MV-4-11 (cell line): Measurements from ENCODE around the gene HOXA7.

Experiments used
- DNase-seq: peaks from one replicate; lab custom pipeline; 2025; lab: John Stamatoyannopoulos, UW

The HOXA7 gene

GRCh38 chr7:27156508-27156898, at the start of gene HOXA7:
HOXA7 (minus strand) TSS chr7:27156675; CDS start chr7:27156545, 130 bp downstream.
- no peak for DNase-seq

DNA sequence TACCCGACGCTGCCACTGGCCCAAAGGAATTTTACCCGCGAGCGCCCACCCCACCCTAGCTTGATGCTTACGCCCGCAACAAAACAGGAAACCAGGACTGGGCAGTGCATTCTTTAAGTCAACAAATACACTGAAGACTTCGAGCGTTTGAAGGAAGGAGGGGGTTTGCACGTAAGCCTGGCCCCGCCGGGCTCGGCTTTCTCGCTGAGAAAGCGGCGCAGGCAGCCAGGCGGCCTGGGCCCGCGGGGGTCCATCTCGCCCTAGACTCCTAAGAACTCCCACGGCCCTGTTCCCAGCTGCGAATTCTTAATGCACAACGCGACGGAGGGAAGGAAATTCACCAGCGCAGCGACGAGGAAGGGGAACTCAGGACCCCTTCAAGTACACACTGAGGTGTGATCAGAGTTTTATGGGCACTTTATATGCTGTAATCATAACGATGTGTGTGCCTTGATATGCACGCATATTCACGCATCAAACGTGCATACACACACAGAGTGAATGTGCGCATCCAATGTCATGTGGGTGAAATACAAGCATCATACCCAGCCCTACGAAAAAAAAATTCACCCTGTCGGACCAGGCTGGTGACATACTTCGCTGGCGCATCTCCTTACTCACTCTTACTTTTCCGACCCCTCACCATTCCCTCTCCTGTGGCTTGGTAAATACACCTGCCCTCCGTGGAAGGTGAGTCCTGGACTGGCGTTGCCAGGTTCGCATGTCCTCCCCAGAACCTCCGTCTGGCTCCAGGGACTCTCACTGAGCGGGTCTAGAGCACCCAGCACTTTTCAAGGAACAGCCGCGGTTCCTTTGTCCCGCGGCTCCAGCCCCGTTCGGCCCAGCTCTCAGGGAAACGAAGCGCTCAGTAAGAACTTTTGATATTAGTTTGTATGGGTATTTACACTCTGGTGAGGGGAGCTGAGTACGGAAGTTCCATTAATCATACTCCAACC, 49.1 kb upstream of the HOXA7 start:
- no peak for DNase-seq

DNA sequence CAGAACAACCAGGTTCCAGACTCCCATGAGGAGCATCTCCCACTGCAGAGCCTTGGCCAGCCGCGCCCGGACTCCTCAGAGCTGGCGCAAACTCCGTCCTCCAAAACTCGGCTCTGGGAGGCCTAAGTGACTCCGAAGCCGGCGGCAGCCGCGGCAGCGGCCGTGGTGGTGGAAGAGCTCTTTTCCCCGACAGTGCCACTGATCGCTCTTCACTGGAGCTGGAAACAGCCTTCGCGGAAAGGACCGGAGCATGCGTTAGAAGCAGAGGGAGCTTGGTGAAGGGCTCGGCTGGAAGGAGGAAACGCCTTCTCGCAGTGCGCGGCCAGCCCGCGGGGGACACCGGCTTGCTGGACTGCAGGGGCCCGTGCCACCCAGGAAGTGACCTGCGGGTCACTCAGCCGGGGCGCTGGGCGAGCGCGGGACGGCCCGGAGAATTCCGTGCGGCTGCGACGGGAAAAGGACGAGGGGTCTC, 48.4 kb upstream of the HOXA7 start:
- DNase-seq, result no peak

DNA sequence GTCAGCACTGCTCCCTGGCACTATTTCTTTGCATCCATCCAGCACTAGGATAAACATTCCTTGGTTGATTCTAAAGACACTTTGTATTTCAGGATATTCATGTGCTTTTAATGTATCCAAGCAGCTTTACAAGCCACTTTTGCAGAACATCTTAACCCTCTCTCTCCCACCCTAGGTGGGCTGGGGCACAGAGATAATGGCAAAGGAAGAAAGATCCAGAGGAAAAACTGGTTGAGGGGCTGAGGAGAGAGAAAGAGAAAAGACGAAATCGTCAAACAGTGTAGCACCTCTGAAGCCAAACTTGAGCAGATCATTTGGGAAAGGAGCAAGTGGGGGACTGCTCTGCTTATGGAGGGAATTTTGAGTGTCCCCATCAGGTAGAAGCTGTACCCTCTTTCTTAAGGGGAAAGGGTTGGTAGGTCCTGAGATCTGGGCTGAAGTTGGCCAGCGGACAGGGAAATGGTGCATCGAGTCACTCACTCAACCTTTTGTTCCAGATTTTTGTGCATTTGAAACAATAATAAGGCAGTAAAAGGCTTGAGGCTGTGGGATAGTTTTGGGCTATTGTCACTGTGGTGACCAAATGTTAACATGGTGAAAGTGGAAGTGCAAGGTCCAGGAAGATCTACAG, 47.6 kb upstream of the HOXA7 start:
- DNase-seq, result no peak

DNA sequence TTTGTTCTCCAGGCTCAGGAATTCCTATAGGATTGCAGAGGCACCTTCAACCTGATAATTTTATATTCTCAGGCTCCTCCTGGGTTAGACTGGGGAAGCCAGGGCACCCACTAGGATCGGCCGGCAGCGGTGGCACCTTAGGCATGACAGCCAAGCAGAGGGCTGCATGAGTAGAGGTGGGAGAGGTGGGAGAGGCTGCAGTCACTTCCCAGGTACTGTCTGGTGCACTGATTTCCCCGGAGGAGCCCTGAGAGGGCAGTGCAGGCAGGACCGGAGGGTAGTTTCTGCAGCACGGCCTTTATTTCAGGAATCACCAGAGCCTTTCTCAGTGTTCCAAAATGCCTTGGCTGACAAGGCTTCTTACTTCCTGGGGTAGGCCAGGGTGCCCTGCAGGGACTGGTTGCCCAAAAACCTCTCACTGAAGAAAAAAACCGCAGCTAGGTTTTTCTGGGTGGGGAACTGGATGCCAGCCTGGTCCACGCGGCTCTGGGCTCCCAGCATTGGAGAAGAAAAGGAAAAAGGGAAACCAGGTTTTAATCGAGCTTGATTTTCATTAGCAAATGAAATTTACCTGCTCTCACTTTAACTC, 47.0 kb upstream of the HOXA7 start:
- DNase-seq, result no peak

DNA sequence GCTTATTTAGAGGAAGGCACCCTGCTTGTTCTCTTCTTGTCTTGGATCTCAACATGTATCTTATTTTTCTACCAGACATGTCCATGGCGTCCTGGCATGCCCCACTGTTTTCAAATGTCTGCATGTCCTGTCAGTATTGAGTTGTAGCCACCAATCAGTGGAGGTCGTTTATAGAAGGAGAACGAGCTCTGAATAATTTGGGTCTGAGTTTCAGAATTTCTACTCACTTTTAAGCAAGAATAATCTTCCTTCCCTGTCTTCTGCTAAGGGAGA, 46.3 kb upstream of the HOXA7 start:
- DNase-seq, result no peak

GRCh38 chr7:27202018-27202861, 45.8 kb upstream of the HOXA7 start:
- no peak for DNase-seq

GRCh38 chr7:27201580-27202017, 45.1 kb upstream of the HOXA7 start:
- no peak for DNase-seq

GRCh38 chr7:27200761-27201579, 44.5 kb upstream of the HOXA7 start:
- peak; percentile 83 for DNase-seq

- DNase-seq, result no peak
These were observed 43.6 kb upstream of the HOXA7 start, which contains the start of gene HOXA13 for GRCh38 chr7:27199849-27200760. HOXA13 (minus strand) TSS chr7:27200091; CDS start chr7:27200077, 14 bp downstream.

DNA sequence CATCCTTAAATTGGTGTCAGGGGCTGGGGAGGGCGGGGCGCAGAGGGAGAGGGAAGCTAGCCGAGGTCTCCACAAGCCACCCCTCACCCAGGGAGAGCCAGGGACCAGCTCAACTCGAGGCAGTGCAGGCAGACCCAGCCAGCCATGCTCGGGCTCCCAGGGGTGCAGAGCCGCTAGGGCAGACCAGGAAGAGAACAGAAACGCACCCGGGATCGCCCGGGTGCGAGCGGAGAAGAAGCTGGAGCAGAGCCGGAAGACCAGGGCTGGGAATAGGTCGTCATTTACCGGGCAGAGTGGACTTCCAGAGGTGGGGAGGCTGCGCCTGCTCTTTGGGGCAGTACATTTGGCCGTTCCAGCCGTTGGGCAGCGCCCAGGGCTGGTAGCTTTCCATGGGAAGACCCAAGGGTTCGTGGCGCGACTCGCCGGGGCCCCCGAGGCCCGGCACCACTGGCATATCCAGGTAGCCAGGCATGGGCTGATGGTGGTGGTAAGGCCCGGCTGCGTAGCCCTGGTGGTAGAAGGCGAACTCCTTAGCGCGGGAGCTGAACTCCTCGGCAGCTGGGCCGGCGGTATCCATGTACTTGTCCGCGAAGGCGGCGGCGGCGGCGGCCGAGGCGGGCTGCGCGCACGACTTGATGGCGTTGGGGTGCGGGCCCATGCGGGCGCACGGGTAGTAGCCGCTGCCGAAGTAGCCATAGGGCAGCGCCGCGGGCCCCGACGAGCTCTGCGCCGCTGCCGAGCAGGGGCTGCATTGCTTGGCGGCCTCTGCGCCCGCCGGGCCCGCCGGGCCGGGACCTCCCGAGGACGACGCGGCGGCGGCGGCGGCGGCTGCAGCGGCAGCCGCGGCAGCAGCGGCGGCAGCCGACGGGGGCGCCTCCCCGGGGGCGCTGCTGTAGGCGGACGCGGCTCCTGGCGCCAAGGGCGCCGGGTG, 42.7 kb upstream of the HOXA7 start:
- no peak for DNase-seq

DNA sequence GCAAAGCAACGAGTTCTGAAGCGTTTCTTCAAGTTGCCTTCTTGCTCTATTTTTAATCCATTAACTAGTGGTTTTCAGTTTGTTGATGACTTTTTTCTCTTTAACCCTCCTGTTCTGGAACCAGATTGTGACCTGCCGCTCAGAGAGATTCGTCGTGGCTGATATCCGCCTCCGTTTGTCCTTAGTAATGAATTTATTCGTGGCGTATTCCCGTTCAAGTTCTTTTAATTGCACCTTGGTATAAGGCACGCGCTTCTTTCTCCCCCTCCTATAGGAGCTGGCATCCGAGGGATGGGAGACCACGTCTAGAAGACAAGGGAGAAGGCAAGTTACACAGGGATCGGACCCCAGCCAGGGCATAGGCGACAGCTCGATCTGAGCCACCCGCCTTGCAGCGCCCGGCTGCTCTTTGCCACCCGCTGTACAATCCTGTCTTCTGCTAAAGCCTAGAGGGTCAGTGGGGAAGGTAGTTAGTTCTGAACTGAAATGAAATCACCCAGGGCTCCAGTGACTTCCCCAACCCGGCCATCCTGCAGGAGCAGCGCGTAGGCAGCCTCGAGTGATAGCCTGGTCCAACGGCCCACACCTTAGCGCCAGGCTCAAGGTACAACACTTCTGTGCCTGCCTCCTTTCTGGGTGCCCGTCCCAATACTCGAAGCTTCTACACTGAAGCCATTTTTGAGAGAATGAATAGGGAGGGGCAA, 41.8 kb upstream of the HOXA7 start:
- DNase-seq, result no peak

- DNase-seq, result no peak
These were observed 40.9 kb upstream of the HOXA7 start for GRCh38 chr7:27197137-27198042.

- peak; percentile 56 for DNase-seq
These were observed 39.9 kb upstream of the HOXA7 start for GRCh38 chr7:27196287-27196767.

- peak; percentile 14 for DNase-seq
These were observed 38.4 kb upstream of the HOXA7 start for GRCh38 chr7:27194686-27195379.

GRCh38 chr7:27194002-27194352, 37.5 kb upstream of the HOXA7 start:
- DNase-seq, result no peak
